Activated CD8-positive, alpha-beta memory T cell treated with anti-CD3 and anti-CD28 coated beads, Interleukin-2, amount 50 U/mL, for 1 hour (primary cell): ENCODE results near the gene NPEPPS.
"Not testable (repeated sequence)": the region's sequence is repeated elsewhere in the genome, so short reads cannot be mapped to it uniquely, and the experiment has no call there.

ENCODE experiments used
- DNase-seq: peaks from one replicate; pipeline ENCODE4 v3.0.0-alpha.2; 2020; ENCODE audit errors: extremely low read depth

The NPEPPS gene, protein sequence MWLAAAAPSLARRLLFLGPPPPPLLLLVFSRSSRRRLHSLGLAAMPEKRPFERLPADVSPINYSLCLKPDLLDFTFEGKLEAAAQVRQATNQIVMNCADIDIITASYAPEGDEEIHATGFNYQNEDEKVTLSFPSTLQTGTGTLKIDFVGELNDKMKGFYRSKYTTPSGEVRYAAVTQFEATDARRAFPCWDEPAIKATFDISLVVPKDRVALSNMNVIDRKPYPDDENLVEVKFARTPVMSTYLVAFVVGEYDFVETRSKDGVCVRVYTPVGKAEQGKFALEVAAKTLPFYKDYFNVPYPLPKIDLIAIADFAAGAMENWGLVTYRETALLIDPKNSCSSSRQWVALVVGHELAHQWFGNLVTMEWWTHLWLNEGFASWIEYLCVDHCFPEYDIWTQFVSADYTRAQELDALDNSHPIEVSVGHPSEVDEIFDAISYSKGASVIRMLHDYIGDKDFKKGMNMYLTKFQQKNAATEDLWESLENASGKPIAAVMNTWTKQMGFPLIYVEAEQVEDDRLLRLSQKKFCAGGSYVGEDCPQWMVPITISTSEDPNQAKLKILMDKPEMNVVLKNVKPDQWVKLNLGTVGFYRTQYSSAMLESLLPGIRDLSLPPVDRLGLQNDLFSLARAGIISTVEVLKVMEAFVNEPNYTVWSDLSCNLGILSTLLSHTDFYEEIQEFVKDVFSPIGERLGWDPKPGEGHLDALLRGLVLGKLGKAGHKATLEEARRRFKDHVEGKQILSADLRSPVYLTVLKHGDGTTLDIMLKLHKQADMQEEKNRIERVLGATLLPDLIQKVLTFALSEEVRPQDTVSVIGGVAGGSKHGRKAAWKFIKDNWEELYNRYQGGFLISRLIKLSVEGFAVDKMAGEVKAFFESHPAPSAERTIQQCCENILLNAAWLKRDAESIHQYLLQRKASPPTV

DNA sequence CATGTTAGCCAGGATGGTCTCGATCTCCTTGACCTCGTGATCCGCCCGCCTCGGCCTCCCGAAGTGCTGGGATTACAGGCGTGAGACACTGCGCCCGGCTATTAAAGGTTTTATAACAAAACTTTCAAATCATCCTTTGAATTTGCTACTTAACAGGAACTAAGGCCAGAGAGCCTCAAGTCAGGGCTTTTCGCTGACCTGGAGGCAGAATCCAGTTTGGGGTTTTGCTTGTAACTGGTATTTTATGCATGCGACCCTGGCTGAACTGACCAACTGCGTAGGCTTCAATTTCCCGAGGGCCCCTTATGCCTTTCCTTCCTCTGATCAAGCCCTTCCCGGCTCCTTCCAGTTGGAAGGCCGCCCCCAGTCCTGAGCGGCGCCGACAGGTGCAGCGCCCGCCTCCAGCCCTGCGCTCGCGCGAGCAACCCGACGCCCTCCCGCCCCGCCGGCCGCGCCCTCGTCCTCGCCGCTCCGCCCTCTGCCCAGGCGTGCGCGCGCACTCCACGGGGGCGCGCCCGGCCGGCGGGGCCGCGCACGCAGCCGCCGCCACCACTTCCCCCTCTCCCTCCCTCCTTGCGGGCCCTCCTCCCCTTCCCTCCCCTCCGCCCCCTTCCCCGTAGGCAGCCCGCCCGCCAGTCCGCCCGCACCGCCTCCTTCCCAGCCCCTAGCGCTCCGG lies at the start of gene NPEPPS:
Gene NPEPPS, plus strand, starts transcription at position 552 of the 676 bp plus-strand sequence. CDS start 193 bp downstream, outside the sequence.
- peak; percentile 72 for DNase-seq

- not testable (repeated sequence) for DNase-seq
These were observed 39.1 kb upstream of the NPEPPS start for GRCh38 chr17:47491841-47492212.

GRCh38 chr17:47499074-47499473 lies 31.8 kb upstream of the NPEPPS start:
- DNase-seq: not testable (repeated sequence)

- not testable (repeated sequence) for DNase-seq
These were observed 31.4 kb upstream of the NPEPPS start for GRCh38 chr17:47499494-47499893.

- not testable (repeated sequence) for DNase-seq
These were observed 30.3 kb upstream of the NPEPPS start for GRCh38 chr17:47500620-47501019.

GRCh38 chr17:47502122-47502731 lies 28.7 kb upstream of the NPEPPS start:
- not testable (repeated sequence) for DNase-seq

DNA sequence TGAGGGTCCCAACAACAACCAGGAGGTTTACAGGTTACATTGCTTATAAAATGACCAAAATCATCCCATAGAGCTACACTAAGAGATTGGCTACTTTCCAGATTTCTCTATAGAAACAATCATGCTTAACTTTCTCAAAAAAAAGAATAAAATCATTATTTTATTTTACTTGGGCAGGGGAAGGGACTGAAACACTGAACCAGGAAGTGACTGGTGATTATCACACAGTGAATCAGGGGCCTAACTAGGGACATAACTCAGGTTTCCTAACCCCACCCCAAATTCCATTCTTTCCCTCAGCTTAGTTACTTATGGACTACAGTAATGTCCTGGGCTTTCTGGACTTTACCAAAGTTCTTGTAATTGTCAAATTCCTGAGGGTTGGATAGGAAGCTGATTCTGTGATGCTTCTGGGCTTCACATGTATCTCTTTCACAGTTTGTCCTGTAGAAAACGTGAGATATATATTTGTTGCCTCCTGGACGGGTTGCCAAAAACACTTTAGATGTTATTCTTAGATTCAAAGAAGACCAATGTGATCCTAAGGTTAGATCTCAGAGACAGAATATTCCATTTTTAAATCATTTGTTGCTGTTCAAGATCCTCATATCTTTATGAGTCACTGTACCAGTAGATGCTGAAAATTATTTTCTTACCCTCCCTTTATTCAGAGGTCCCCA lies 28.0 kb upstream of the NPEPPS start:
- DNase-seq: not testable (repeated sequence)

DNA sequence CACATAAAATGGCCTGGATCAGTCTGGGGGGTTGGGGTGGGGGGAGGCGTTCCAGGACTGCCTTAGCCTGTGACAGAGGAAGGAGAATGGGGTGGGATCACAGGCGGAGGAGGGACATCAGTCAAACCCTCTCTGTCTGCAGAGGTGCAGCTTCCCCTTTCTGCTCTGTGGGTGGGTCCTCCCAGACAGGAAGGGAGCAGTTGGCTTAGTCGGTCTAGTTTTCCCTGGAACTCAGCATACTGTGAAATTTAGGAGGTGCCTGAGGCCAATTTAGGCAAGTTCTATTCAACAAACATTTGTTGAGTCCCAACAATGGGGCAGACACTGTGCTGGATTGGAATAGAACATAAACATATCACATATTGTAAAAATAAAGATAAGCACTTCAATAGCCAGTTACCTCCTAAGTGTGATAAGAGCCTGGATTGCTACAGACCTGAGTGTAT lies 19.2 kb upstream of the NPEPPS start:
- DNase-seq: not testable (repeated sequence)

DNA sequence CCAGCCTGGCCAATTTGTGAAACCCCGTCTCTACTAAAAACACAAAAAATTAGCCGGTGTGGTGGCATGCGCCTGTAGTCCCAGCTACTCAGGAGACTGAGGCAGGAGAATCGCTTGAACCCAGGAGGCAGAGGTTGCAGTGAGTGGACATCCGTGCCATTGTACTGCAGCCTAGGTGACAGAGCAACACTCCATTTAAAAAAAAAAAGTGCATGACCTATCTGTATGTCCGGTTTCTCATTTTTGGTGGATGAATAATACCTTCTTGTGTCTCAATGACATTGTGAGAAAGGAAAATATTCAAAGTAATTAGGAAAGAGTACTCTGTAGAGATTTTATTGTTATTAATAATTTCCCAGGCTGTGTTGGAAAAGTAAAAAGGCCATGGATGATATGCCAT lies 17.6 kb upstream of the NPEPPS start:
- DNase-seq: not testable (repeated sequence)

- not testable (repeated sequence) for DNase-seq
These were observed 12.0 kb upstream of the NPEPPS start for GRCh38 chr17:47518880-47519279.

- DNase-seq: not testable (repeated sequence)
These were observed 11.5 kb upstream of the NPEPPS start for GRCh38 chr17:47519365-47519764.

GRCh38 chr17:47520279-47520678 lies 10.6 kb upstream of the NPEPPS start:
- not testable (repeated sequence) for DNase-seq

- not testable (repeated sequence) for DNase-seq
These were observed 9.5 kb upstream of the NPEPPS start for GRCh38 chr17:47521434-47521833.

DNA sequence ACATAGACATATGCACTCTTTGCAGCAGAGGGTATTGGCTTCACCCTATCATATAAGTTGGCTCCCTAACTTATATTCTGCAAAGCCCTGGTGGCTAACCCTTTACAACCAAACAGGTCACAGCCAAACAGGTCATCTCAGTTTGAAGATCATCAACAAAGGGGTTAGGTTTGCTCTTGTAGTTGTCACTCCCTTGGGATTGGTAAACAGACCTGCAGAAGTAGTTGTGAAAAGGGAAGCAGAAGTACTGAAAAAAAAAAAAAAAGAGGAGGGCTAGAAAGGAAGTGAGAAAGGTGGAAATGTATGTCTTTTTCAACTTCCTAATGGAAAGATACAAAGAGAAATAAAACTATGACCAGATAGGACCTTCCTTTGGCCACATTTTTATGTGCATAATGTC lies 8.6 kb upstream of the NPEPPS start:
- not testable (repeated sequence) for DNase-seq

- not testable (repeated sequence) for DNase-seq
These were observed 419 bp downstream of the NPEPPS start for GRCh38 chr17:47531233-47531820.

GRCh38 chr17:47539085-47539484 lies 8.2 kb downstream of the NPEPPS start:
- not testable (repeated sequence) for DNase-seq

DNA sequence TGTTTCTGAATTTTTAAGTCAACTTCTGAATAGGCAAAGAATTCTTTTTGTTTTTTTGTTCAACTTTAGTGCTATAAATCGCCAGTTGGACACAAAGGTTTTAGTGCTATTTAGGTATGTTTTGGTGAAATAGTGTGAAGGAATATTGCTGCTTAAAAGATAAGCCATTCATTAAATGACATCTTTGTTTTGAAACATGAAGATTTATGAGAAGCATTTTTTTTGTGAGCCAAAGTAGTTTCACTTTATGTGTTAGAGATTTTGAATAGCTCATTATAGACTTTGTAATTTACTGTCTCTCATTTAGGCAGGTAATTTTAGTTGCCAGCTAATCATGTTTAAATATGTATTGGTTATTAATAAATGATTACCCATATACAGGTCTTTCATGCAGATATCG lies 10.8 kb downstream of the NPEPPS start:
- not testable (repeated sequence) for DNase-seq

GRCh38 chr17:47544327-47544726 lies 13.4 kb downstream of the NPEPPS start:
- not testable (repeated sequence) for DNase-seq

GRCh38 chr17:47554733-47555132 lies 23.8 kb downstream of the NPEPPS start:
- not testable (repeated sequence) for DNase-seq

- not testable (repeated sequence) for DNase-seq
These were observed 25.2 kb downstream of the NPEPPS start for GRCh38 chr17:47556108-47556507.
